A673 (cell line): ENCODE measurements around the gene C1orf74. TPM values are rescaled to one million over a fixed set of nuclear protein-coding genes. Genes with fewer than 3 reads are reported as not detected.

Experiments
- BruUV-seq: library from RNA; stranded (reverse); fragments of 400-500 nt; replicated peaks from 2 replicates; lab custom pipeline; 2021; lab: Mats Ljungman, UMichigan
- CTCF ChIA-PET: fragments of 300-600 bp; sonication (Branson Sonifier 250); formaldehyde crosslinking; loops from one replicate; lab custom pipeline; 2022; ENCODE audit warnings: antibody characterized with exemption; lab: Charles Lee
- POLR2A ChIA-PET: fragments of 300-600 bp; sonication (Branson Sonifier 250); formaldehyde crosslinking; loops from one replicate; lab custom pipeline; 2022; ENCODE audit warnings: antibody characterized with exemption; ENCODE audit not compliant: low non-redundant PET; lab: Charles Lee
- DNase-seq: peaks from one replicate; pipeline ENCODE4 v3.0.0-alpha.2; 2015; ENCODE audit warnings: low spot score
- H3K27ac ChIP-seq: fragments of 200-600 bp; sonication (generic); 2 replicates; pipeline ENCODE4 v1.5.1; 2016; ENCODE audit warnings: mixed run types, low read depth, mild to moderate bottlenecking, mixed read lengths, antibody characterized with exemption, low read length; ENCODE audit not compliant: poor library complexity, severe bottlenecking
- H3K27me3 ChIP-seq: fragments of 200-600 bp; sonication (generic); replicated peaks from 2 replicates; pipeline ENCODE4 v1.6.1; 2017; ENCODE audit warnings: mixed run types, low read depth, mild to moderate bottlenecking, mixed read lengths, antibody characterized with exemption, low read length; ENCODE audit not compliant: insufficient read depth, poor library complexity
- H3K36me3 ChIP-seq: fragments of 200-600 bp; sonication (generic); 2 replicates; pipeline ENCODE4 v1.6.1; 2016; ENCODE audit warnings: mixed run types, mild to moderate bottlenecking, mixed read lengths, antibody characterized with exemption, low read length; ENCODE audit not compliant: insufficient read depth, poor library complexity, severe bottlenecking
- H3K4me1 ChIP-seq: fragments of 200-600 bp; sonication (generic); 2 replicates; pipeline ENCODE4 v1.6.1; 2017; ENCODE audit warnings: mixed run types, mild to moderate bottlenecking, mixed read lengths, antibody characterized with exemption, low read length; ENCODE audit not compliant: insufficient read depth, poor library complexity, severe bottlenecking
- H3K4me3 ChIP-seq: fragments of 200-600 bp; sonication (generic); 2 replicates; pipeline ENCODE4 v1.5.1; 2016; ENCODE audit warnings: low read depth, mixed run types, mild to moderate bottlenecking, mixed read lengths, low read length; ENCODE audit not compliant: poor library complexity, severe bottlenecking
- H3K9me3 ChIP-seq: fragments of 200-600 bp; sonication (generic); 2 replicates; pipeline ENCODE4 v1.6.1; 2016; ENCODE audit warnings: mixed run types, low read depth, mild to moderate bottlenecking, mixed read lengths, antibody characterized with exemption, low read length; ENCODE audit not compliant: poor library complexity, severe bottlenecking
- EZH2 ChIP-seq: fragments of 200-600 bp; sonication (generic); IDR thresholded peaks from 2 replicates; pipeline ENCODE4 v1.6.1; 2017; ENCODE audit warnings: borderline replicate concordance, low read depth, mild to moderate bottlenecking, mixed read lengths, antibody characterized with exemption, low read length; ENCODE audit not compliant: poor library complexity, severe bottlenecking
- intact Hi-C: fragments of 100-400 bp; cut with micrococcal nuclease; formaldehyde crosslinking; loops from one replicate; pipeline ENCODE4 v1.10.0; 2022; ENCODE audit not compliant: unreplicated experiment
- total RNA-seq: library from RNA; stranded (reverse); gene quantifications from 2 replicates; pipeline ENCODE4 v1.2.3, GENCODE V29; 2021
- TF ChIP-seq, protein P1 (sequence below): fragments of 300-800, 200-600 bp; sonication (generic); conservative IDR thresholded peaks from 2 replicates; pipeline ENCODE4 v1.5.1; 2017; ENCODE audit warnings: low read depth, mild to moderate bottlenecking, antibody characterized with exemption, low read length, moderate library complexity, mixed read lengths

The C1orf74 gene
- total RNA-seq, 1 experiment from 2014 or later, result 4.2 TPM

DNA sequence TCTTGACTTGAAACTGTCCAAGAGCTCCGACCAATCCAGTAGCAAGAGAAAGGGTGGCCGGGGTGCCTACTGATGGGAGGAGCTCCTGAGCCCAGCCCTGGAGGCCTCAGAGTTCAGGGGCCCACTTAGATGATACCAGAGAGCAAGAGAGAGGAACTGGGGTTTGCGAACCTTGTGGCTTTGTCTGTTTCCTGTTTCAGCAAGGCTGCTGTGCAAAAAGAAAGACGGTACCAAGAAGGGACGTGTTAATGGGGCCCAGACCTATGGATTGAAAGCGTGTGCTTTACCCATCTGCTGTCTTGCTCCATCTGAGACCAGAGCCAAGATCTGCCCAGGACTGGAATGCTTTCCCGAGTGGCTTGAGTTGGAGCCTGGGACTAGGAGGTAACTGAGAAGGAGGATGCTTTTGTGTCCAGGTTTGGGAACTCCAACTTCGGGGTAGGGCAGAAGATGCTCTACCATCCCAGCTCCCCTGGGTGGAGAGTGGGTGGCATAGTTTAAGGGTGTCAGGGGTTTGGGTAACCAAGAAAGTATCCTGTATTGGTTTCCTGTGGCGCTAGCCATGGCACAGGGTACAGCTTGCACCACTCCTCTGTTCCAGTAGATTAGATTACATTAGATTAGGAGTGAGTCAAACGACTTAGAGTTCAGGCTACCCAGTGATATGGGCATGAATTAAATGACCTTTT is 28.3 kb downstream of the C1orf74 start, which contains the start of gene TRAF3IP3:
TRAF3IP3 (plus strand) TSS at position 128 of the 689 bp plus-strand sequence. CDS start 3,987 bp downstream, outside the sequence.
- H3K27ac ChIP-seq, result no peak within 1 kb of the TSS
- TF ChIP-seq, protein P1, sequence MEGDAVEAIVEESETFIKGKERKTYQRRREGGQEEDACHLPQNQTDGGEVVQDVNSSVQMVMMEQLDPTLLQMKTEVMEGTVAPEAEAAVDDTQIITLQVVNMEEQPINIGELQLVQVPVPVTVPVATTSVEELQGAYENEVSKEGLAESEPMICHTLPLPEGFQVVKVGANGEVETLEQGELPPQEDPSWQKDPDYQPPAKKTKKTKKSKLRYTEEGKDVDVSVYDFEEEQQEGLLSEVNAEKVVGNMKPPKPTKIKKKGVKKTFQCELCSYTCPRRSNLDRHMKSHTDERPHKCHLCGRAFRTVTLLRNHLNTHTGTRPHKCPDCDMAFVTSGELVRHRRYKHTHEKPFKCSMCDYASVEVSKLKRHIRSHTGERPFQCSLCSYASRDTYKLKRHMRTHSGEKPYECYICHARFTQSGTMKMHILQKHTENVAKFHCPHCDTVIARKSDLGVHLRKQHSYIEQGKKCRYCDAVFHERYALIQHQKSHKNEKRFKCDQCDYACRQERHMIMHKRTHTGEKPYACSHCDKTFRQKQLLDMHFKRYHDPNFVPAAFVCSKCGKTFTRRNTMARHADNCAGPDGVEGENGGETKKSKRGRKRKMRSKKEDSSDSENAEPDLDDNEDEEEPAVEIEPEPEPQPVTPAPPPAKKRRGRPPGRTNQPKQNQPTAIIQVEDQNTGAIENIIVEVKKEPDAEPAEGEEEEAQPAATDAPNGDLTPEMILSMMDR, result no peak
- no peak for TF ChIP-seq EZH2
- H3K4me1 ChIP-seq, result no peaks in the 10 kb centered on the region
- intact Hi-C loops, result no loop called here
- H3K9me3 ChIP-seq, result no peaks in the 10 kb centered on the region
- no TSS peak for BruUV-seq
- ChIA-PET CTCF (no interaction called here), POLR2A (no interaction called here)
- H3K4me3 ChIP-seq, result no peak within 1 kb of the TSS
- H3K36me3 ChIP-seq, result no peaks in the 10 kb centered on the region
- DNase-seq, result no peak
- H3K27me3 ChIP-seq, result no peaks in the 10 kb centered on the region

DNA sequence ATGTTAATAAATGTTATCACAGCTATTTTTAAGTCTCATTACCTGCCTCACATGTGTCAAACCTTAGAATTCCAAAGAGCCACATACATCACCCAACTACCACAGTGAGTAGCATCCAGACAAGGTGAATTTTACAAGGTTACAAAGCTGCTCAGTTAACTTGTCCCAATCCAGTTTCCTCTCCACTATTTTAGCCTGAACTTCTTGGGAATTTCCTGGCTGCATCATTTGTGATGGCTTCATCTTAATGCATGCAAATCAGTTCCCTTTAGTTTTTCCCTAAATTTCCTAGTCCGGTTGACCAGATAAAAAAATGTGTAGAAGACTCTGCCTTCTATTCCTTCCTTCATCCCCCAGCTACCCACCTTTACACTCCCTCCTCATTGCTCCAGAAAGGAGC is 29.1 kb downstream of the C1orf74 start:
- ChIA-PET POLR2A (no interaction called here), CTCF (no interaction called here)
- no peak overlapping the region for H3K27ac ChIP-seq
- no TSS peak for BruUV-seq
- TF ChIP-seq, protein P1, result no peak
- TF ChIP-seq EZH2, result no peak
- no peaks in the 10 kb centered on the region for H3K9me3 ChIP-seq
- no peak for DNase-seq
- no peaks in the 10 kb centered on the region for H3K4me1 ChIP-seq
- intact Hi-C loops, result no loop called here
- H3K27me3 ChIP-seq, result no peaks in the 10 kb centered on the region
- H3K4me3 ChIP-seq, result no peak overlapping the region
- H3K36me3 ChIP-seq, result no peaks in the 10 kb centered on the region

DNA sequence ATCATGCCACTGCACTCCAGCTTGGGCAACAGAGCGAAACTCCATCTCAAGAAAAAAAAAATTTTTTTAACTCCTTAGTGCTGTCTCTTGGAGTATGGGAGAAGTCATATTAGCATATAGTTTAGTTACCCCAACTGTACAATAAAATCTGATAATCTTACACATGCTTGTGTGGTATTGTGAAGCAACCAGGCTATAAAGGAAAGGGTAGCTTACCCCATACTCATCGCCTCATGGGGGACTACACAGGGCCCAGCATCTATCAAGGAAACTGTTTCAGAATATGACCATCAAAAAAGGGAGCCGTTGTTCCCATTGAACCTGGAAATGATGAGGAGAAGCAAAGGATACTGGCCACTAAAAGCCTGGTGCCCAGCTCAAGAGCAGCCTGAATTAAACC is 31.5 kb downstream of the C1orf74 start:
- Histone ChIP-seq H3K9me3 (no peaks in the 10 kb centered on the region), H3K4me1 (no peaks in the 10 kb centered on the region), H3K36me3 (no peaks in the 10 kb centered on the region), H3K27me3 (no peaks in the 10 kb centered on the region), H3K4me3 (no peak overlapping the region), H3K27ac (no peak overlapping the region)
- BruUV-seq, result no TSS peak
- CTCF ChIA-PET, result no interaction called here
- DNase-seq, result no peak
- no peak for TF ChIP-seq EZH2
- TF ChIP-seq, protein P1, result no peak
- POLR2A ChIA-PET, result interaction anchor here (0.5 kb wide), 1 partner anchor 128 kb away, joined by 3 read pairs; no protein-coding TSS in a partner anchor
- intact Hi-C loops, result no loop called here
